ENCODE results near the gene OVCA2.
A peak's percentile ranks its signal among the peaks of the same experiment; 100 is the strongest.

The OVCA2 gene

GRCh38 chr17:2068031-2068518 is 26.3 kb downstream of the OVCA2 start:
- no peak for DNase-seq

- peak; percentile 34 for DNase-seq
Measured at GRCh38 chr17:2068519-2069051, 26.8 kb downstream of the OVCA2 start.

DNA sequence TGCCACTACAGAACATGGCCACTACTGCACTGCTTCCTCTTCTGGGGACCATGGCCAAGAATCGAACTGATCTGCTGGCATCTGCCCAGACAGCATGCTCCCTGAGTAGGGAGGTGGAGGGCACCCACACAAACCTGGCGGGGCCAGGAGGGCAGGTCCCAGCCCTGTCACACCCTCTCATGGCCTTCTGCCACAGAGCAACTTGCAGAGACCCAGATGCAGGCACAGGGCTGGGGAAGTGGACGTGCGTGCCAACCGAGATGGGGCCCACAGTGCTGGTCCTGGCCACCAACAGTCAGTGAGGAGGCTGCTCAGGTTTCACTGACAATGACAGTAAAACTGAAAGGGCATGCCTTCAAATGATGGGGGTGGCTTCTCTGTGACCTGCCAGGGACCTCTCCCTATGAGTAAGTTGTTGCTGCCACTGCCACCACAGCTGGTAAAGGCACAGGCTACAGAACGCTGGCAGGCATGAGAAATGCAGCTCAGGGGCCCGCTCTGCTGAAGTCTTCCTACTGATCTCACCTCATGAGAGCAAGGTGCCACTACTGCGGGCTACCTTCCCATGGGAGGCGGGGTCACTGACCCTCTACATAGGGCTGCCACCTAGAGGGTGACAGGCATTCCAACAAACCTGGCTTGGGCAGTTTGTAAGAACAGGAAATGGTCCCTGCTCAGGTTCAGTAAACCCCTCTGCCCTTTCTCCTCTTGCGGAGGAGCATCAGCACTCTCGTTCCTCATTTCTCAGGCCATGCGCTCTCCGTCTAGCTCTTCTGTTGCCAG is 28.6 kb downstream of the OVCA2 start:
- DNase-seq = no peak

DNA sequence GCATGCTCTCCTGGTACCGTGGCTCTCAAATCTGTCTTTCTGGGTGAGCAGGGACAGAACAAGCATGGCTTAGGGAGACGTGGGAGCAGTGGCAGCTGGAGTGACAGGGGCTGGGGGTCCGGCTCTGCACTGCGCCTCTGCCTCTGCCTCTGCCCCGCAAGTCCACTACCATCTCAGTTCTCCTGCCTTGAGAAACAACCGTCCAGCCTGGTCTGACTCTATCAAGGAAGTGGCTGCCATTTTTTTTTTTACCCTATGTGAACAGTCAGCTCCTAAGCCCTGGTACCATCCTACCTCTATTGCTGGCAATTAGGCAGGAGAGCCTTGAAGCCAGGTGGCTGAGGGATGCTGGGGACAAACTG is 29.2 kb downstream of the OVCA2 start:
- no peak for DNase-seq

DNA sequence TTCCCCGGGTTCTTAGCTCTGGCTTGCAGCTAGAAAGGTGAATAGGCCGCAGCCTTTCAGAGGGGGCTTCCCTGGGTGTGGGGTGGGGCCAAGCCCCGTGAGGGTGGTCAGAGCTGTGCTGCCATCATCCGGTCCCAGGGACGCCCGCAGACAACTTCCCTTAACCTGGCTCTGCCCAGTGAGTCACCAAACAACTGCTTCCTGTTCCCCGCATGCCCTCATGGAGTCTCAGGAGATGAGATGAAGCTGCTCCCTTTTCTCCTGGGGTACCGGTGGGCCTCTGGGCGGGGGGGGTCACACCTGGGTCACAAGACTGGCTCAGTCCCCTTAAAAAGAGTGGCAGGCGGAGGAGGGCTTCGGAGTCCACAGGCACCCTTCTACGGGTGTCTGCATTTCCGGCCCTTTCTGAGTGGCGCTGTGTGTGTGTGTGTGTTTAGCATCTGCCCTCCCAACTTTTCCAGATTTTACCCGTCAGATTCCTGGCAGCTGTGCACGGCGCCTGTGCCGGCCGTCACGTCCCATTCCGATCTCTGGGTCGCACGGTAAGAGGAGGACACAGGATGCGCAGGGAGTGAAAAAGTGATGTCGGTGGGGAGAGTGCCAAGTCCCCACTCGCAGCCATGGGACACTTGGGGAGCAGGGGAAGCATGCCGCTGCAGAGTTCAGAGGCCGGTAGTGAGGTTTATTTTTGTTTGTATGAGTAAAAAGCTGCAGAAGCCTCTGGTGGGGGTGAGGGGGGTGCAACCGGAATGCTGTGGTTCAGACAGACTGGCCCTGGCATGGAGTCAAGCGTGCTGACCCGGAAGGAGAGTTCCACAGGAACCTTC is 29.8 kb downstream of the OVCA2 start:
- DNase-seq = no peak

GRCh38 chr17:2074919-2075318 is 33.1 kb downstream of the OVCA2 start:
- no peak for DNase-seq

DNA sequence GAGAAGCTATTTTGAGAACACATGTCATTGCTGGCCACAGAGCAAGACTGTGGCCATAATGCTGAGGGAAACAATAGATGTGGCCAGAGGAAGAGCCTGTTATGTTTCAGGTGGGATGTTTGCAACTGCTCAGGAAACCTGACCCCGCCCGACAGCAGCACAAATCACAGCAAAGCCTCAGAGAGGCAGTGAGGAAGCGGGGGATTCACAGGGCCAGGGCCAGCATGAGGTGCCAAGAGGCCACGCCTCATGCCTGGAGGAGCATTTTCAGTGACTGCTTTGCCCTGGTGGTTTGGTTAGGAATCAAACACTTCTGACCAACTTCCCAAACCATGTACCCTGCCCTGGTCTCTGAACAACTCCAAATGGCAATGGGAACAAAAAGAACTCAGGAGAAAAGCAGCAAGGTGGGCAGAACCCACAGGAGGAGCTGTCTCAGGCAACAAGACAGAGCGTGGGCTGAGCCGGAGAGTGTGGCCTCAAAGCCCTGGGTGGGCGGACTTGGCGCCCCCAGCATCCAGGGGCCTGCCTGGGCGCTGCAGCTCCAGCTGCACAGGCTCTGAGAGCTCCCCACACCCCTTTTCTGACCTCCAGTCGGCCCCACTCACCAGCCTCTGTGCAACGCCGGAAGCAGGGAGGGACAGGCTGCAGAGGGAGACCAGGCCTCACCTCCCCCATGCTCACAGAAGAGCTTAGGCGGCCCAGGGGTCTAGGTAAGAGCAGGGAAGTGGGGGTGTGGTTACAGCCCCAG is 33.7 kb downstream of the OVCA2 start:
- DNase-seq = no peak

GRCh38 chr17:2076087-2076984 is 34.5 kb downstream of the OVCA2 start:
- peak; percentile 55 for DNase-seq

- DNase-seq = no peak
Measured at GRCh38 chr17:2077040-2077439, 35.2 kb downstream of the OVCA2 start.

GRCh38 chr17:2081564-2081963 is 39.7 kb downstream of the OVCA2 start:
- no peak for DNase-seq

GRCh38 chr17:2082003-2082781 is 40.4 kb downstream of the OVCA2 start:
- no peak for DNase-seq

GRCh38 chr17:2083613-2084035 is 41.8 kb downstream of the OVCA2 start:
- DNase-seq = no peak

DNA sequence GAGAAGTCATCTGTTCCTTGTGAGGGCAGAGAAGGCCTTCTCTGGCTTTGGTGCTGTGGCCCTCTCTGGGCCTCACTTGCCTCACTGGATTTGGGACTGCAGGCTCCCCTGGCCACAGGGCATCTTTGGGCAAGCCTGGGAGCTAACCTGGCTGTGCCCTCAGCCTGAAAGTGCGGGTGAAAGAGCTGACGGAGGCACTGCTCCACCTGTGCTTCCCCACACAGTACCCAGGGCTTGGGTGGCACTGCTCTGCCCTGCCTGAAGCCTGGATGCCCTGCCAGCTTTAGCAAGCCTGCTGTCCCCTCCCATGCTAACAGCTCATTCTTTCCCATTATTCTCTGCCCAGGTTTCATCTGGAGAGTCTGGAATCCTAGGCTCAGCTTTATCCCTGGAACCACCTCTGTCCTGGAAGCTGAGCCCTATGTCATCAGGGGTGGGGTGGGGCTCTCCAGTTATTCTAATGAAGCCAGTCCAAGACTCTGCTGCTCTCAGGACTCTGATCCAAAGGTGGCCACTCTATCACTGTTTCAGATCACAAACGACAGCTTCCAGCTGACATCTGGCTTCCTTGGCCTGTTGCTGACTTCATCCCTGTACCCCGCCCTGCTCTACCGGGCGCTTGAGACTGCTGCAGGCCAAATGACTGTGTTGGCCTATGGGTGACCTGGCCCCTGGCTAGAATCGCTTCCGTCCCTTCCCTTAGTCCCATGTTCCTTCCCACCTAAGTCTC is 42.4 kb downstream of the OVCA2 start:
- DNase-seq = no peak

DNA sequence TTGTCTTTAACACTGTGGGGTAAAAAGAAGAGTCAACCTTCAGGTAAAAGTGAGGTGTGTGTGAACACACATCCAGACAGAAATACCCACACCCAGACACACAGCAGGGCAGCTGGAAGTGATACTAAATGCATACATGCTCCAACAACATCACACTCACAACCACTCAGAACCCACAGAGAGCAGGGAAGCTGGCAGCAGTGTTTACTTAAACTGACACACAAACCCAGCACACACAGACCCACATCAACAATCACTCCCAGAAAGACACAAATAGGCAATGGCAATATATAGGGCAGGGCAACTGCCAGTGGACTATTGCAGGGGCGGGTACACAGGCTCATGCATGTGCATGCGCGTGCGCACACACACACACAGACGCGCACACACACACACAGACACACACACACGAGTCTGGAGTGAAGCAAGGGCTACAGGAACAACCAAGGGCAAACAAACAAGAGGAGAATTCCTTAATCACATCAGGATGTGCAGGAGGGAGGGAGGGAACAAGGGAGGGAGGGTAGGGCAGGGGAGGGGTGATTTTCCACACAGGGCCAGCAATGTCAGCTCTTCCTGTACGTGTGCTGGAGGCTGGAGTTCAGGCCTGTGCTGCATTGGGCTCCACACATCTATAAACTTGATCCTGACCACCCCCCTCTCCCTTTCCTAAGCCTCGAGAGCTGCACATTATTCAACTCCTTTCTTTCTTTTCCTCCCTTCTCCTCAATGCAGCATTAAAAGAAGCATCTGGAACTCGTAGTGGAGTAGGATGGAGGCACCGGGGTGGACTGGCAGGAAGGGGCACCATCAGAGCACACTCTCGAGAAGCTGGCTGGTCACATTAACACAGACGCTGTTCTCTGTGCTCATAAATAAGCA is 43.2 kb downstream of the OVCA2 start:
- DNase-seq = no peak

GRCh38 chr17:2085648-2085949 is 43.8 kb downstream of the OVCA2 start:
- no peak for DNase-seq

DNA sequence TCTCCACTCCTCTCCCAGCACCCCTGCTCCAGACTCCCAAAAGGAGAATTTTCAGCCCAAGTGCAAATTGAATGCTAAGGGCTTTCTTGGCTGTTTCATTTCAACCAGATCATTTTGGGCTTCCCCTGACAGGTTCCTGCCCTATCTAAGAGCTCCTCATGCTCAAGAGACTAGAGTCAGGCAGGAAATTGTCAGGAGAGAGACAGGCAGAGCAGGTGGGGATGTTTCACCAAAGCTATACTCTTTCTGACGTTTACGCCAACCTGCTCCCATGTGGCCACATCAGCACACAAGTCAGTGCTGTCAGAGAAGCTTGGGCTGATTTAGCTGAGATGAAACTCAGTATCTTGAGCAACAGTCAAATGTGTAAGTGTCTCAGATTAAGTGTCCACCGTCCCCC is 44.5 kb downstream of the OVCA2 start:
- no peak for DNase-seq

DNA sequence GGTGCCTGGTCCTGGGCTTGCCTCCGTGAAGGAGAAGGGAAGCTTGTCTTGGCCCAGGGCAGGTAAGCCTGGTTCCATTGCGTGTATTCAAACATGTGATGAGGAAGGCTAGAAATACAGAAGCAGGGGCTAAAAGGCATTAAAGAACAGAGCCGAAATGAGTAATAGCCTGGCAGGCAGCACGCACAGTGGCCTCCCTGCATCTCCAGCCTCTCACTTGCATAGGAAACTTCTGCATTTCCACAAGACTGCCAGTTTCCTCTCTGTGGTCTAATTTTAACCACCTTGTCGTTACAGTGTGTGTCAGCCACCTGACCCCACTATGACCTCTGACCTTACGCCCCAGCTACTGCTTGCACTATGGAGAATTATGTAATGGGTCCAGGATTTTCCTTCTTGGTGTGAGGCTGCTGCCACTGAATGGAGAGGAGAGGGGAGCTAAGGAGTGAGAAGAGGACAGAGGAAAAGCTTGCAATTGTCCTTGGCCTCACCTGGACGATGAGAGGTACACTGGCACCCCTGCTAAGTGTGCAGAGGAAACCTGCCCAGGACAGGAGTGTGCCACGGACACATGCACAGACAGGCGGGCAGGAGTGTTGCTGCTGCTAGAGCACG is 45.9 kb downstream of the OVCA2 start:
- no peak for DNase-seq

DNA sequence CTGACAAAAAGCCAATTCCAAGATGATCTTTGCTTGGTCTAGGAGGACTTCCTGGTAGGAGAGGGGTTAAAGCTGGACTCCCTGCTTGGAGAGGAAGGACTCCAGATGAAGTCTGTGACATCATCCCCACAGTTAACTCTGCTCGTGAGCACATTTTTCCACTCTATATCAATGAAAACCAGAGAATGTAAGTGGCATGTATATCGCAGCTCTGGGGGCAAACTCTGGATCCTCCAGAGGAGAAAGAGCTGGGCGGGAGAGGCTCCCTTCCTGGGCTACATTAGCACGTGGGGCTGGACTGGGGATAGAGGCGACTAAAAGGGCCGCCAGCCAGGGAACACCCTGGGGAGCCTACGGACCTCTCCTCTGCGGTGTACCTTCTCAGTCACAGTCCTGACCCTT is 47.2 kb downstream of the OVCA2 start:
- no peak for DNase-seq

GRCh38 chr17:2090210-2090641 is 48.4 kb downstream of the OVCA2 start:
- DNase-seq = no peak

Data from NCI-H146 (cell line).